ENCODE results near the gene CHRDL2. TPM values are rescaled to one million over a fixed set of nuclear protein-coding genes. Genes with fewer than 3 reads are reported as not detected.

CHRDL2 gene
- total RNA-seq, 4 donors from 2014 or later: 0.20 TPM; not detected in 3

- no peaks in the 10 kb centered on the region for H3K36me3 ChIP-seq
- H3K4me1 ChIP-seq: no peaks in the 10 kb centered on the region
- no peak overlapping the region for H3K27ac ChIP-seq
- in situ Hi-C loops (cut with MboI; ENCODE audit: low sequenced_read_pairs in 4 of 4): no loop called here
- no peak for ATAC-seq
- TF ChIP-seq POLR2A (IDR thresholded peaks at IDR 0.05): no peak
- TF ChIP-seq CTCF (IDR thresholded peaks at IDR 0.05 in 4 of 5, conservative IDR thresholded peaks at IDR 0.05 in 1 of 5): no peak
- H3K4me3 ChIP-seq: no peak overlapping the region
- DNase-seq: no peak
- no peaks in the 10 kb centered on the region for H3K27me3 ChIP-seq
- intact Hi-C loops (cut with DNase I; ENCODE audit: low total_unique reads): no loop called here
- H3K9me3 ChIP-seq: no peaks in the 10 kb centered on the region
Measured at GRCh38 chr11:74707182-74707581, 24.0 kb downstream of the CHRDL2 start.

GRCh38 chr11:74703211-74703610 lies 28.0 kb downstream of the CHRDL2 start:
- ATAC-seq (no peak), DNase-seq (no peak)
- no peak overlapping the region for H3K4me3 ChIP-seq
- no peak for TF ChIP-seq POLR2A (IDR thresholded peaks at IDR 0.05)
- no peak for TF ChIP-seq CTCF (IDR thresholded peaks at IDR 0.05 in 4 of 5, conservative IDR thresholded peaks at IDR 0.05 in 1 of 5)
- in situ Hi-C loops (cut with MboI; ENCODE audit: low sequenced_read_pairs in 4 of 4): no loop called here
- H3K27me3 ChIP-seq: no peaks in the 10 kb centered on the region
- intact Hi-C loops (cut with DNase I; ENCODE audit: low total_unique reads): no loop called here
- H3K9me3 ChIP-seq: no peaks in the 10 kb centered on the region
- no peaks in the 10 kb centered on the region for H3K36me3 ChIP-seq
- H3K27ac ChIP-seq: no peak overlapping the region
- no peaks in the 10 kb centered on the region for H3K4me1 ChIP-seq

GRCh38 chr11:74702383-74703007 lies 28.7 kb downstream of the CHRDL2 start:
- ATAC-seq (peak; percentile 81 to 92), DNase-seq (peak; percentile 35 to 60)
- Histone ChIP-seq H3K36me3 (no peaks in the 10 kb centered on the region), H3K27ac (no peak overlapping the region), H3K27me3 (no peaks in the 10 kb centered on the region), H3K4me3 (no peak overlapping the region), H3K4me1 (peaks cover 0 to 2% of the 10 kb centered on the region in 2 donors), H3K9me3 (no peaks in the 10 kb centered on the region)
- no peak for TF ChIP-seq POLR2A (IDR thresholded peaks at IDR 0.05)
- peak; percentile 53 to 87 (median 82) for TF ChIP-seq CTCF (IDR thresholded peaks at IDR 0.05 in 4 of 5, conservative IDR thresholded peaks at IDR 0.05 in 1 of 5)
- in situ Hi-C loops (cut with MboI; ENCODE audit: low sequenced_read_pairs in 4 of 4): no loop called here
- intact Hi-C loops (cut with DNase I; ENCODE audit: low total_unique reads): loop anchor here (1.0 kb wide), 1 partner anchor 24 kb away; no protein-coding TSS in a partner anchor

- Histone ChIP-seq H3K4me3 (no peak overlapping the region), H3K36me3 (no peaks in the 10 kb centered on the region), H3K9me3 (no peaks in the 10 kb centered on the region), H3K4me1 (peaks cover 10 to 13% of the 10 kb centered on the region in 2 donors), H3K27ac (no peak overlapping the region), H3K27me3 (no peaks in the 10 kb centered on the region)
- intact Hi-C loops (cut with DNase I; ENCODE audit: low total_unique reads) (no loop called here), in situ Hi-C loops (cut with MboI; ENCODE audit: low sequenced_read_pairs in 4 of 4) (no loop called here)
- DNase-seq (no peak), ATAC-seq (no peak)
- TF ChIP-seq CTCF (IDR thresholded peaks at IDR 0.05 in 4 of 5, conservative IDR thresholded peaks at IDR 0.05 in 1 of 5): no peak
- no peak for TF ChIP-seq POLR2A (IDR thresholded peaks at IDR 0.05)
Measured at GRCh38 chr11:74701351-74701750, 29.9 kb downstream of the CHRDL2 start.

Data from gastrocnemius medialis (tissue), 4 donors.